ENCODE data around the gene NFX1.

- TF ChIP-seq, protein P1, sequence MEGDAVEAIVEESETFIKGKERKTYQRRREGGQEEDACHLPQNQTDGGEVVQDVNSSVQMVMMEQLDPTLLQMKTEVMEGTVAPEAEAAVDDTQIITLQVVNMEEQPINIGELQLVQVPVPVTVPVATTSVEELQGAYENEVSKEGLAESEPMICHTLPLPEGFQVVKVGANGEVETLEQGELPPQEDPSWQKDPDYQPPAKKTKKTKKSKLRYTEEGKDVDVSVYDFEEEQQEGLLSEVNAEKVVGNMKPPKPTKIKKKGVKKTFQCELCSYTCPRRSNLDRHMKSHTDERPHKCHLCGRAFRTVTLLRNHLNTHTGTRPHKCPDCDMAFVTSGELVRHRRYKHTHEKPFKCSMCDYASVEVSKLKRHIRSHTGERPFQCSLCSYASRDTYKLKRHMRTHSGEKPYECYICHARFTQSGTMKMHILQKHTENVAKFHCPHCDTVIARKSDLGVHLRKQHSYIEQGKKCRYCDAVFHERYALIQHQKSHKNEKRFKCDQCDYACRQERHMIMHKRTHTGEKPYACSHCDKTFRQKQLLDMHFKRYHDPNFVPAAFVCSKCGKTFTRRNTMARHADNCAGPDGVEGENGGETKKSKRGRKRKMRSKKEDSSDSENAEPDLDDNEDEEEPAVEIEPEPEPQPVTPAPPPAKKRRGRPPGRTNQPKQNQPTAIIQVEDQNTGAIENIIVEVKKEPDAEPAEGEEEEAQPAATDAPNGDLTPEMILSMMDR (IDR thresholded peaks at IDR 0.05): no peak
- TF ChIP-seq EP300 (IDR thresholded peaks at IDR 0.05) (no peak), POLR2A (IDR thresholded peaks at IDR 0.05; ENCODE audit: low read depth) (no peak)
Measured at GRCh38 chr9:33350310-33350709, 60.0 kb downstream of the NFX1 start.

Measured in esophagus muscularis mucosa (tissue), 4 donors.